ENCODE measurements around the gene MAP2K5.

The MAP2K5 gene

GRCh38 chr15:67564021-67564967 lies 21.8 kb downstream of the MAP2K5 start:
- ChIA-PET CTCF (interaction anchor here (0.6 kb wide), 2 partner anchors 106 to 117 kb away, joined by 3 read pairs; no protein-coding TSS in a partner anchor), POLR2A (no interaction called here)
- Histone ChIP-seq H3K9me3 (ENCODE audit: control insufficient read depth, insufficient read depth, low read depth, low read length) (no peaks in the 10 kb centered on the region), H3K4me1 (ENCODE audit: control insufficient read depth, insufficient read depth, low read length) (peaks cover 21% of the 10 kb centered on the region), H3K27ac (ENCODE audit: extremely low read depth, low read depth, low read length) (no peak overlapping the region), H3K36me3 (ENCODE audit: control insufficient read depth in 2 of 2, insufficient read depth in 1 of 2, low read length in 2 of 2) (no peaks in the 10 kb centered on the region), H3K4me3 (ENCODE audit: low read depth, low read length) (no peak overlapping the region)
- TF ChIP-seq KLF10 (tag by site-specific recombination; IDR thresholded peaks at IDR 0.05): 0 out of 2 replicates have a peak, but pooled peaks have one; percentile 15
- TF ChIP-seq, protein P1, sequence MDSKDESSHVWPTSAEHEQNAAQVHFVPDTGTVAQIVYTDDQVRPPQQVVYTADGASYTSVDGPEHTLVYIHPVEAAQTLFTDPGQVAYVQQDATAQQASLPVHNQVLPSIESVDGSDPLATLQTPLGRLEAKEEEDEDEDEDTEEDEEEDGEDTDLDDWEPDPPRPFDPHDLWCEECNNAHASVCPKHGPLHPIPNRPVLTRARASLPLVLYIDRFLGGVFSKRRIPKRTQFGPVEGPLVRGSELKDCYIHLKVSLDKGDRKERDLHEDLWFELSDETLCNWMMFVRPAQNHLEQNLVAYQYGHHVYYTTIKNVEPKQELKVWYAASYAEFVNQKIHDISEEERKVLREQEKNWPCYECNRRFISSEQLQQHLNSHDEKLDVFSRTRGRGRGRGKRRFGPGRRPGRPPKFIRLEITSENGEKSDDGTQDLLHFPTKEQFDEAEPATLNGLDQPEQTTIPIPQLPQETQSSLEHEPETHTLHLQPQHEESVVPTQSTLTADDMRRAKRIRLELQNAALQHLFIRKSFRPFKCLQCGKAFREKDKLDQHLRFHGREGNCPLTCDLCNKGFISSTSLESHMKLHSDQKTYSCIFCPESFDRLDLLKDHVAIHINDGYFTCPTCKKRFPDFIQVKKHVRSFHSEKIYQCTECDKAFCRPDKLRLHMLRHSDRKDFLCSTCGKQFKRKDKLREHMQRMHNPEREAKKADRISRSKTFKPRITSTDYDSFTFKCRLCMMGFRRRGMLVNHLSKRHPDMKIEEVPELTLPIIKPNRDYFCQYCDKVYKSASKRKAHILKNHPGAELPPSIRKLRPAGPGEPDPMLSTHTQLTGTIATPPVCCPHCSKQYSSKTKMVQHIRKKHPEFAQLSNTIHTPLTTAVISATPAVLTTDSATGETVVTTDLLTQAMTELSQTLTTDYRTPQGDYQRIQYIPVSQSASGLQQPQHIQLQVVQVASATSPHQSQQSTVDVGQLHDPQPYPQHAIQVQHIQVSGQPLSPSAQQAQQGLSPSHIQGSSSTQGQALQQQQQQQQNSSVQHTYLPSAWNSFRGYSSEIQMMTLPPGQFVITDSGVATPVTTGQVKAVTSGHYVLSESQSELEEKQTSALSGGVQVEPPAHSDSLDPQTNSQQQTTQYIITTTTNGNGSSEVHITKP (tag by site-specific recombination; IDR thresholded peaks at IDR 0.05): no peak

DNA sequence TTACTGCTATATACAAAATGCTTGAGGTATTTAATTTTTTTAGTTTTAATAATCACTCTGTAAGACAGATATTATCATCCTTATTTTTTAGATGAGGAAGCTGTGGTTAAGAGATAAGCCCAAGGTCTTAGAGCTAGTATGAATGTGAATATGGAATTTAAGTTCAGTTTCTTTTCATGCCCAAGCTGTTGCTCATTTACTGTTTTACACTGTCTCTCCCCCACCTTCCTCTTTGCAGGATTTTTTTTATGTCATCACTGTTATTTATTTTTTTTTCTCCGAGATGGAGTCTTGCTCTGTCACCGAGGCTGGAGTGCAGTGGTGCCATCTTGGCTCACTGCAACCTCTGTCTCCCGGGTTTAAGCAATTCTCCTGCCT lies 22.5 kb downstream of the MAP2K5 start:
- TF ChIP-seq, protein P2, sequence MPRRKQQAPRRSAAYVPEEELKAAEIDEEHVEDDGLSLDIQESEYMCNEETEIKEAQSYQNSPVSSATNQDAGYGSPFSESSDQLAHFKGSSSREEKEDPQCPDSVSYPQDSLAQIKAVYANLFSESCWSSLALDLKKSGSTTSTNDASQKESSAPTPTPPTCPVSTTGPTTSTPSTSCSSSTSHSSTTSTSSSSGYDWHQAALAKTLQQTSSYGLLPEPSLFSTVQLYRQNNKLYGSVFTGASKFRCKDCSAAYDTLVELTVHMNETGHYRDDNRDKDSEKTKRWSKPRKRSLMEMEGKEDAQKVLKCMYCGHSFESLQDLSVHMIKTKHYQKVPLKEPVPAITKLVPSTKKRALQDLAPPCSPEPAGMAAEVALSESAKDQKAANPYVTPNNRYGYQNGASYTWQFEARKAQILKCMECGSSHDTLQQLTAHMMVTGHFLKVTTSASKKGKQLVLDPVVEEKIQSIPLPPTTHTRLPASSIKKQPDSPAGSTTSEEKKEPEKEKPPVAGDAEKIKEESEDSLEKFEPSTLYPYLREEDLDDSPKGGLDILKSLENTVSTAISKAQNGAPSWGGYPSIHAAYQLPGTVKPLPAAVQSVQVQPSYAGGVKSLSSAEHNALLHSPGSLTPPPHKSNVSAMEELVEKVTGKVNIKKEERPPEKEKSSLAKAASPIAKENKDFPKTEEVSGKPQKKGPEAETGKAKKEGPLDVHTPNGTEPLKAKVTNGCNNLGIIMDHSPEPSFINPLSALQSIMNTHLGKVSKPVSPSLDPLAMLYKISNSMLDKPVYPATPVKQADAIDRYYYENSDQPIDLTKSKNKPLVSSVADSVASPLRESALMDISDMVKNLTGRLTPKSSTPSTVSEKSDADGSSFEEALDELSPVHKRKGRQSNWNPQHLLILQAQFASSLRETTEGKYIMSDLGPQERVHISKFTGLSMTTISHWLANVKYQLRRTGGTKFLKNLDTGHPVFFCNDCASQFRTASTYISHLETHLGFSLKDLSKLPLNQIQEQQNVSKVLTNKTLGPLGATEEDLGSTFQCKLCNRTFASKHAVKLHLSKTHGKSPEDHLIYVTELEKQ (tag by site-specific recombination; IDR thresholded peaks at IDR 0.05; ENCODE audit: borderline replicate concordance): no peak
- TF ChIP-seq, protein P3, sequence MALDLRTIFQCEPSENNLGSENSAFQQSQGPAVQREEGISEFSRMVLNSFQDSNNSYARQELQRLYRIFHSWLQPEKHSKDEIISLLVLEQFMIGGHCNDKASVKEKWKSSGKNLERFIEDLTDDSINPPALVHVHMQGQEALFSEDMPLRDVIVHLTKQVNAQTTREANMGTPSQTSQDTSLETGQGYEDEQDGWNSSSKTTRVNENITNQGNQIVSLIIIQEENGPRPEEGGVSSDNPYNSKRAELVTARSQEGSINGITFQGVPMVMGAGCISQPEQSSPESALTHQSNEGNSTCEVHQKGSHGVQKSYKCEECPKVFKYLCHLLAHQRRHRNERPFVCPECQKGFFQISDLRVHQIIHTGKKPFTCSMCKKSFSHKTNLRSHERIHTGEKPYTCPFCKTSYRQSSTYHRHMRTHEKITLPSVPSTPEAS (tag by site-specific recombination; IDR thresholded peaks at IDR 0.05): no peak
- TF ChIP-seq KLF1 (tag by site-specific recombination; IDR thresholded peaks at IDR 0.05) (no peak), ZNF423 (tag by site-specific recombination; IDR thresholded peaks at IDR 0.05) (no peak), ZNF677 (tag by site-specific recombination; IDR thresholded peaks at IDR 0.05) (no peak), ZNF48 (tag by site-specific recombination; IDR thresholded peaks at IDR 0.05) (no peak), ZNF211 (tag by site-specific recombination; IDR thresholded peaks at IDR 0.05; ENCODE audit: low read depth) (no peak), KLF17 (tag by site-specific recombination; IDR thresholded peaks at IDR 0.05) (no peak), ZNF513 (tag by site-specific recombination; IDR thresholded peaks at IDR 0.05) (no peak), GFI1B (tag by site-specific recombination; IDR thresholded peaks at IDR 0.05) (no peak), ZBTB48 (tag by site-specific recombination; IDR thresholded peaks at IDR 0.05) (no peak), ZNF426 (tag by site-specific recombination; IDR thresholded peaks at IDR 0.05) (no peak), ZNF2 (tag by site-specific recombination; IDR thresholded peaks at IDR 0.05) (no peak), PRDM4 (tag by site-specific recombination; IDR thresholded peaks at IDR 0.05) (no peak), ZNF654 (tag by site-specific recombination; IDR thresholded peaks at IDR 0.05; ENCODE audit: low read depth) (no peak)
- Histone ChIP-seq H3K36me3 (ENCODE audit: control insufficient read depth in 2 of 2, insufficient read depth in 1 of 2, low read length in 2 of 2) (no peaks in the 10 kb centered on the region), H3K27ac (ENCODE audit: extremely low read depth, low read depth, low read length) (no peak overlapping the region), H3K4me3 (ENCODE audit: low read depth, low read length) (no peak overlapping the region), H3K4me1 (ENCODE audit: control insufficient read depth, insufficient read depth, low read length) (peaks cover 25% of the 10 kb centered on the region), H3K9me3 (ENCODE audit: control insufficient read depth, insufficient read depth, low read depth, low read length) (no peaks in the 10 kb centered on the region)
- CTCF ChIA-PET: interaction anchor here (0.6 kb wide), 1 partner anchor 106 kb away, joined by 3 read pairs; no protein-coding TSS in a partner anchor
- POLR2A ChIA-PET: no interaction called here
